GM12878 (cell line): ENCODE measurements around the gene TAF3. TPM values are rescaled to one million over a fixed set of nuclear protein-coding genes. Genes with fewer than 3 reads are reported as not detected.

Experiments
- ATAC-seq: fragments of 200-7000 bp; cut with Tn5 transposase; 3 replicates; pipeline ENCODE4 v1.9.1; 2020; ENCODE audit warnings: mild to moderate bottlenecking, moderate library complexity
- BruUV-seq: library from RNA; stranded (reverse); fragments of 400-500 nt; replicated peaks from 2 replicates; lab custom pipeline; 2021; lab: Mats Ljungman, UMichigan
- CTCF ChIA-PET: fragments of 300-600 bp; sonication (Branson Sonifier 250); formaldehyde crosslinking; extraction: SDS; loops from one replicate; lab custom pipeline; 2021; ENCODE audit warnings: inconsistent platforms; lab: Yijun Ruan, JAX
- POLR2A ChIA-PET: fragments of 350-600 bp; formaldehyde crosslinking; extraction: SDS; loops from one replicate; lab custom pipeline; 2021; ENCODE audit warnings: inconsistent platforms; lab: Charles Lee
- RAD21 ChIA-PET: fragments of 300-600 bp; sonication (Branson Sonifier 250); formaldehyde crosslinking; loops from one replicate; lab custom pipeline; 2023; ENCODE audit warnings: antibody characterized with exemption; ENCODE audit not compliant: unreplicated experiment; lab: Charles Lee
- SMC1A ChIA-PET: fragments of 300-600 bp; sonication (Branson Sonifier 250); formaldehyde crosslinking; loops from one replicate; lab custom pipeline; 2023; ENCODE audit not compliant: unreplicated experiment, uncharacterized antibody; lab: Charles Lee
- DNase-seq: peaks from one replicate; pipeline ENCODE4 v3.0.0-alpha.2; 2011; ENCODE audit warnings: low read depth, low spot score
- FAIRE-seq: peaks from 3 replicates; lab custom pipeline; 2011; peaks lifted over from hg19 to GRCh38; lab: Jason Lieb, UNC
- H2AFZ ChIP-seq: 2 replicates; pipeline ENCODE4 v1.6.0; 2011; ENCODE audit warnings: low read depth, low read length, control low read depth; ENCODE audit not compliant: control insufficient read depth
- H3K27ac ChIP-seq: 2 replicates; pipeline ENCODE4 v1.5.1; 2011; ENCODE audit warnings: control low read depth; ENCODE audit not compliant: control insufficient read depth, insufficient read depth
- H3K27me3 ChIP-seq, 2 experiments: replicated peaks in 1 of 2; 2 replicates each; pipeline versions ENCODE4 v1.6.0 to v1.6.1; 2011; ENCODE audit warnings: low read length in 1 of 2; ENCODE audit not compliant: control insufficient read depth in 2 of 2, insufficient read depth in 2 of 2
- H3K36me3 ChIP-seq, 2 experiments: 2 replicates each; pipeline ENCODE4 v1.5.1; 2011; ENCODE audit warnings: low read length in 1 of 2; ENCODE audit not compliant: control insufficient read depth in 2 of 2, insufficient read depth in 2 of 2
- H3K4me1 ChIP-seq: 2 replicates; pipeline ENCODE4 v1.6.1; 2011; ENCODE audit warnings: mild to moderate bottlenecking, low read length, moderate library complexity, mixed read lengths; ENCODE audit not compliant: control insufficient read depth, insufficient read depth
- H3K4me2 ChIP-seq: 2 replicates; pipeline ENCODE4 v1.6.0; 2011; ENCODE audit warnings: control low read depth; ENCODE audit not compliant: control insufficient read depth, insufficient read depth
- H3K4me3 ChIP-seq: fragments of 200-600 bp; sonication (generic); 2 replicates; pipeline ENCODE4 v1.5.1; 2016
- H3K79me2 ChIP-seq: 2 replicates; pipeline ENCODE4 v1.6.0; 2011; ENCODE audit warnings: low read length; ENCODE audit not compliant: control insufficient read depth, insufficient read depth
- H3K9ac ChIP-seq: 2 replicates; pipeline ENCODE4 v1.8.0; 2011; ENCODE audit warnings: low read length, control low read depth, mixed read lengths; ENCODE audit not compliant: control insufficient read depth, insufficient read depth
- H3K9me3 ChIP-seq: replicated peaks from 3 replicates; pipeline ENCODE4 v1.5.1; 2011; ENCODE audit warnings: mild to moderate bottlenecking, low read length; ENCODE audit not compliant: control insufficient read depth, insufficient read depth
- H4K20me1 ChIP-seq: 2 replicates; pipeline ENCODE4 v1.6.0; 2011; ENCODE audit not compliant: control insufficient read depth, insufficient read depth
- ASH2L ChIP-seq: fragments of 300-600, 200-600 bp; sonication (generic); IDR thresholded peaks from 2 replicates; pipeline ENCODE4 v1.6.1; 2017; ENCODE audit warnings: low read depth, mild to moderate bottlenecking, borderline replicate concordance
- CBX5 ChIP-seq: sonication (generic); IDR thresholded peaks from 2 replicates; pipeline ENCODE4 v1.6.1; 2016; ENCODE audit warnings: low read depth, moderate library complexity, mild to moderate bottlenecking, inconsistent platforms
- IRF5 ChIP-seq: fragments of 450-650 bp; IDR thresholded peaks from 2 replicates; pipeline ENCODE4 v1.6.1; 2017; ENCODE audit warnings: borderline replicate concordance
- PAX8 ChIP-seq: fragments of 450-650 bp; IDR thresholded peaks from 2 replicates; pipeline ENCODE4 v1.6.1; 2017; ENCODE audit warnings: mild to moderate bottlenecking, moderate library complexity
- PKNOX1 ChIP-seq: fragments of 450-650 bp; IDR thresholded peaks from 2 replicates; pipeline ENCODE4 v1.6.1; 2016; ENCODE audit warnings: mild to moderate bottlenecking
- POU2F2 ChIP-seq: IDR thresholded peaks from 3 replicates; pipeline ENCODE4 v1.6.1; 2011; ENCODE audit warnings: low read depth, mild to moderate bottlenecking, low read length, borderline replicate concordance
- RELA ChIP-seq: fragments of 450-650 bp; IDR thresholded peaks from 2 replicates; pipeline ENCODE4 v1.8.0; 2014; ENCODE audit warnings: borderline replicate concordance; ENCODE audit not compliant: partially characterized antibody
- SMARCA5 ChIP-seq: fragments of 450-650 bp; IDR thresholded peaks from 2 replicates; pipeline ENCODE4 v1.6.1; 2017; ENCODE audit warnings: mild to moderate bottlenecking
- SP1 ChIP-seq: IDR thresholded peaks from one replicate; pipeline ENCODE4 v1.6.1; 2011; ENCODE audit warnings: low read depth, low read length
- SREBF1 ChIP-seq: IDR thresholded peaks from 2 replicates; pipeline ENCODE4 v1.6.1; 2012; ENCODE audit warnings: mild to moderate bottlenecking, low read length
- ZNF207 ChIP-seq: fragments of 450-650 bp; IDR thresholded peaks from 2 replicates; pipeline ENCODE4 v1.6.1; 2014; ENCODE audit warnings: antibody characterized with exemption, mild to moderate bottlenecking, borderline replicate concordance
- ZZZ3 ChIP-seq: IDR thresholded peaks from 2 replicates; pipeline ENCODE4 v1.6.1; 2011; ENCODE audit warnings: low read depth; ENCODE audit not compliant: control insufficient read depth, insufficient read length
- WGBS: methylation state at CpG from one replicate; pipeline ENCODE4 v1.1.6; 2016; ENCODE audit warnings: low lambda C conversion rate; ENCODE audit not compliant: insufficient replicate concordance, insufficient coverage; ENCODE audit errors: missing lambda C conversion rate; 5-methylcytosine and 5-hydroxymethylcytosine counted together
- in situ Hi-C: fragments of 300-500 bp; cut with MboI; formaldehyde crosslinking; loops from 9 replicates; pipeline ENCODE4 v1.14.3; 2018; ENCODE audit warnings: mixed read lengths
- intact Hi-C: fragments of 100-400 bp; cut with micrococcal nuclease; formaldehyde crosslinking; loops from one replicate; pipeline ENCODE4 v1.14.2; 2022; ENCODE audit not compliant: unreplicated experiment
- polyA plus RNA-seq, 11 experiments: library from polyadenylated mRNA; depleted of rRNA in 4 of 11; unstranded in 6 of 11; stranded (reverse) in 5 of 11; fragments of >200 nt; fragmentation: Nextera tagmentation in 4 of 11; fragmentation: Illumina TruSeq in 1 of 11; extraction: Ambion mirVana in 4 of 11; extraction: Trizol in 1 of 11; gene quantifications; 1 replicate in 1 of 11; 2 replicates in 10 of 11; pipeline versions ENCODE4 v1.2.1 to v1.2.3, GENCODE V29; 2011 to 2016; ENCODE audit warnings: inconsistent platforms in 2 of 11, missing spikeins in 2 of 11, low read depth in 1 of 11
- total RNA-seq, 4 experiments: library from RNA; depleted of rRNA in 3 of 4; stranded (reverse); fragments of >200 nt in 3 of 4; fragmentation: Illumina TruSeq in 1 of 4; extraction: Trizol in 1 of 4; gene quantifications; 2 replicates each; pipeline versions ENCODE4 v1.2.1 to v1.2.3, GENCODE V29; 2013 to 2021
- TF ChIP-seq, protein P1 (sequence below): fragments of 450-650 bp; IDR thresholded peaks from 2 replicates; pipeline ENCODE4 v1.6.1; 2017; ENCODE audit warnings: antibody characterized with exemption, mild to moderate bottlenecking, moderate library complexity

Gene TAF3
- total and polyA plus RNA-seq, 10 of the 15 experiments (the other 5 are each of a cell fraction or from before 2014, with no cell fraction given) = 2.0 to 10.1 (median 3.7) TPM

- in situ Hi-C loops = no loop called here
- CTCF ChIA-PET = no interaction called here
Observed at GRCh38 chr10:7861509-7862120, 43.3 kb downstream of the TAF3 start.

GRCh38 chr10:7862121-7862514, 43.8 kb downstream of the TAF3 start:
- no peaks in the 10 kb centered on the region for H3K27me3 ChIP-seq
- H3K9me3 ChIP-seq = peaks cover 4% of the 10 kb centered on the region
- H3K4me3 ChIP-seq = no peak overlapping the region
- no peaks in the 10 kb centered on the region for H3K4me1 ChIP-seq
- in situ Hi-C loops = no loop called here
- CTCF ChIA-PET = no interaction called here
- ATAC-seq = no peak
- DNase-seq = no peak
- H3K27ac ChIP-seq = no peak overlapping the region
- H2AFZ ChIP-seq = no peak overlapping the region
- no peaks in the 10 kb centered on the region for H3K79me2 ChIP-seq
- POLR2A ChIA-PET = no interaction called here
- no peak overlapping the region for H3K4me2 ChIP-seq
- SMC1A ChIA-PET = interaction anchor here (1.4 to 1.5 kb wide), 2 partner anchors 10 to 1441 kb away, joined by 3 read pairs; no protein-coding TSS in a partner anchor
- RAD21 ChIA-PET = no interaction called here
- H3K9ac ChIP-seq = no peak overlapping the region
- no peak for FAIRE-seq
- intact Hi-C loops = no loop called here
- no peaks in the 10 kb centered on the region for H4K20me1 ChIP-seq
- H3K36me3 ChIP-seq = no peaks in the 10 kb centered on the region
- BruUV-seq = no TSS peak
- TF ChIP-seq PKNOX1 (no peak), ASH2L (no peak), SP1 (no peak), POU2F2 (no peak), SMARCA5 (no peak), IRF5 (no peak), PAX8 (no peak), ZNF207 (no peak), SREBF1 (no peak), ZZZ3 (no peak)
- TF ChIP-seq, protein P1, sequence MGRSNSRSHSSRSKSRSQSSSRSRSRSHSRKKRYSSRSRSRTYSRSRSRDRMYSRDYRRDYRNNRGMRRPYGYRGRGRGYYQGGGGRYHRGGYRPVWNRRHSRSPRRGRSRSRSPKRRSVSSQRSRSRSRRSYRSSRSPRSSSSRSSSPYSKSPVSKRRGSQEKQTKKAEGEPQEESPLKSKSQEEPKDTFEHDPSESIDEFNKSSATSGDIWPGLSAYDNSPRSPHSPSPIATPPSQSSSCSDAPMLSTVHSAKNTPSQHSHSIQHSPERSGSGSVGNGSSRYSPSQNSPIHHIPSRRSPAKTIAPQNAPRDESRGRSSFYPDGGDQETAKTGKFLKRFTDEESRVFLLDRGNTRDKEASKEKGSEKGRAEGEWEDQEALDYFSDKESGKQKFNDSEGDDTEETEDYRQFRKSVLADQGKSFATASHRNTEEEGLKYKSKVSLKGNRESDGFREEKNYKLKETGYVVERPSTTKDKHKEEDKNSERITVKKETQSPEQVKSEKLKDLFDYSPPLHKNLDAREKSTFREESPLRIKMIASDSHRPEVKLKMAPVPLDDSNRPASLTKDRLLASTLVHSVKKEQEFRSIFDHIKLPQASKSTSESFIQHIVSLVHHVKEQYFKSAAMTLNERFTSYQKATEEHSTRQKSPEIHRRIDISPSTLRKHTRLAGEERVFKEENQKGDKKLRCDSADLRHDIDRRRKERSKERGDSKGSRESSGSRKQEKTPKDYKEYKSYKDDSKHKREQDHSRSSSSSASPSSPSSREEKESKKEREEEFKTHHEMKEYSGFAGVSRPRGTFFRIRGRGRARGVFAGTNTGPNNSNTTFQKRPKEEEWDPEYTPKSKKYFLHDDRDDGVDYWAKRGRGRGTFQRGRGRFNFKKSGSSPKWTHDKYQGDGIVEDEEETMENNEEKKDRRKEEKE = no peak

More at GRCh38 chr10:7861509-7862120, 43.3 kb downstream of the TAF3 start:
- H4K20me1 ChIP-seq = no peaks in the 10 kb centered on the region
- DNase-seq (no peak), ATAC-seq (no peak), FAIRE-seq (no peak)
- ChIA-PET POLR2A (no interaction called here), SMC1A (interaction anchor here (1.4 to 1.5 kb wide), 2 partner anchors 9 to 1441 kb away, joined by 3 read pairs; no protein-coding TSS in a partner anchor), RAD21 (no interaction called here)
- TF ChIP-seq CBX5 = peak; percentile 86; the same call in 1 of the 2 replicates
- no peak for TF ChIP-seq RELA
- BruUV-seq = no TSS peak
- H3K9me3 ChIP-seq = peaks cover 4% of the 10 kb centered on the region
- H3K79me2 ChIP-seq = no peaks in the 10 kb centered on the region
- H3K27ac ChIP-seq = no peak overlapping the region
- H3K9ac ChIP-seq = no peak overlapping the region
- no peak overlapping the region for H3K4me3 ChIP-seq
- H3K27me3 ChIP-seq = no peaks in the 10 kb centered on the region
- H2AFZ ChIP-seq = no peak overlapping the region
- WGBS = 94% methylated on average over 4 of the region's 4 CpGs
- H3K4me1 ChIP-seq = no peaks in the 10 kb centered on the region
- intact Hi-C loops = no loop called here
- H3K36me3 ChIP-seq = no peaks in the 10 kb centered on the region
- H3K4me2 ChIP-seq = no peak overlapping the region
